Stimulated activated CD4-positive, alpha-beta T cell treated with anti-CD3 and anti-CD28 coated beads, Interleukin-1b, Interleukin-23, amount 100 ng/mL, for 1 hour (primary cell): ENCODE results near the gene PROS1.
"Not testable (repeated sequence)": the region's sequence is repeated elsewhere in the genome, so short reads cannot be mapped to it uniquely, and the experiment has no call there.

ENCODE experiments used
- DNase-seq, 2 donors: peaks; one replicate each; pipeline ENCODE4 v3.0.0-alpha.2; 2020; ENCODE audit warnings: low read depth in 2 of 2

Gene PROS1

DNA sequence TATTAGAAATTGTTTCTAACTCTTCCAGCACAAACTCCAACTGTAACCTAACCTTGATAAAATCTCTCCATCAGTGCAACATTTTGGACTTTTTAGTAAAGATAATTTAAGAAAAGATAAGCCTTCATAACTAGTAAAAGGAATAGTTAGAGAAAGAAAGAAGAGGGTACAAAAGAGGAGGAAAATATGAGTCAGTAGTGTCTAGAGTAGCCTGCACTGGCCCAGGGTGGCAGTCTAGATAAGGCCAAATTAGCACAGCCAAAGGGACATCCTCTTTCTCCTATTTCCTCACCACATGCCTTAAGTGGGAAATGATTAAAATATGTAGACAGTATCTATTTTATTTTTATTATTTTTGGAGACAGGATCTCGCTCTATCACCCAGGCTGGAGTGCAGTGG is 3.7 kb downstream of the PROS1 start:
- DNase-seq, result no peak

DNA sequence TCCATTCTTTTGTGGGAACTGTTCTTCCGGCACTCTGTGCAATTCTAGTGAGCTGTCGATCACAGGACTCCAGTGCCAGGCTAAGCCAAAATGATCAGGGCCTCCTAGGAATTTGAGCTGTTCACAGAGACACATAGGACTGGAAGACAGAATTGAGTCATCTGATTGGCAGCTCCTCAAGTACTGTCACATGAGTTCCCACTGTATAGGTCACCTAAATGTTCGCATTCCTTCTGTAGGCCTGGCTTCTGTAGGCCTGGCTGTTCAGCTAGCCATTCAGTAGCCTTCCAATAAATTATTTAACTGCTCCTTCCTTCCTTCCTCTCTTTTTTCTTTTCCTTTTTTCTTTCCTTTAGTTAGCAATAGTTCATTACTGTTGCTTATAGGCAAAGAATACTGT is 4.3 kb downstream of the PROS1 start:
- no peak for DNase-seq

DNA sequence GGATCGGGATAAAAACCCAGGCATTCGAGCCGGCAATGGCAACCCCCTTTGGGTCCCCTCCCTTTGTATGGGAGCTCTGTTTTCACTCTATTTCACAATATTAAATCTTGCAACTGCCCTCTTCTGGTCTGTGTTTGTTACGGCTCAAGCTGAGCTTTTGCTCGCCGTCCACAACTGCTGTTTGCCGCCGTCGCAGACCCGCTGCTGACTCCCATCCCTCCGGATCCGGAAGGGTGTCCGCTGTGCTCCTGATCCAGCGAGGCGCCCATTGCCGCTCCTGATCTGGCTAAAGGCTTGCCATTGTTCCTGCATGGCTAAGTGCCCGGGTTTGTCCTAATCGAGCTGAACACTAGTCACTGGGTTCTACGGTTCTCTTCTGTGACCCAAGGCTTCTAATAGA is 8.6 kb downstream of the PROS1 start:
- DNase-seq, result not testable (repeated sequence)

DNA sequence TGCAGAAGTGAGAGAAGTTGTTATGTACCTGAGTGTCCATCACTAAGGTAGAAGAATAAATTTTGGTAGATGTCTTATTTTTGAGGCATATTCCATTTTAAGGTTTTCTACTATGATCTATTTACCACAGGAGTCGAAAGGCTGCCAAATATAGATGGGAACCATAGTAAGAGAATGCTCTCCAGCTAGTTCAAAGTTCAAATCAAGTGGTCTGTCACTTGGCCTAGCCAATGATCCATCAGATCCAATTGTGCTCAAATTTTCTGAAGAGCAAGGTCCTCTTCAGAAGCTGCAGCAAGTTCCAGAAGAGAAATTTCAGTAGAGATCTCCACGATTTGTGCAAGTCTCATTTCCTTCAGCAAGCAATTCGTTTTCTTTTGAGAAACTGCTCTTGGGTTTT is 10.9 kb downstream of the PROS1 start:
- DNase-seq, result no peak

DNA sequence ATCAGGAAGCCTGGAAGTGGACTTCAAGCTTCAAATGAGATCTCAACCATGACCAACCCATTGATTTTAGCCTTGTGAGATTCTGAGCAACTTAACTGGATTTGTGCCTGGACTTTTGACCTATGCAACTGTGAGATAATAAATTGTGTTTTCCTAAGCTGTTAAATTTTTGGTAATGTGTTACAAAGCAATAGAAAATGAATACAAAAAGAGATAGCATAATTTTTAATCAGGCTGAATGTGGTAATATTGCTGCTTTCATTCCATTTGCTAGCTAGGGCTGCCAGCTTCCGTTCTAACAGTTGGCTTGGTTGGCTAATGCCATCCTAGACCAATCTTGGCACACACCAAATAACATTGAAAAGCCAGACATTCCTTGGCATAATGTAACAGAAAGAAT is 12.2 kb downstream of the PROS1 start:
- DNase-seq, result no peak

DNA sequence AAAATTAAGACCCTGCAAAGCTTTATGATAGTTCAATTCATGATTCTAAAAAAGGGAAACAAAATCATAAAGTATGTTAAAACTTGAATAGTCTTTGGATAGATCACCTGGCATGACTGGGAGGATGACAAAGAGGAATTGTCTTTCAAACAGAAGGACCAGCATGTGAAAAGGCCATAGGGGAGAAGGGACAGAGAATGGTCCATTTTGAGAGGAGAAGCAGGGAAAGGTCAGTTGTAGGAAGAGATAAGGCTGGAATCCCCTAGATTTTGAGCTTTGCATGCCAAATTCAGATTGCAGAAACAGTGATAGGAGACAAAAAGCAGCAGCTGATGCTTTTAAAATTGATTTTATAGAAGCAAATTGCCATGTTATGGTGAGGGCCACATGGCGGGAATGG is 12.7 kb downstream of the PROS1 start:
- no peak for DNase-seq

DNA sequence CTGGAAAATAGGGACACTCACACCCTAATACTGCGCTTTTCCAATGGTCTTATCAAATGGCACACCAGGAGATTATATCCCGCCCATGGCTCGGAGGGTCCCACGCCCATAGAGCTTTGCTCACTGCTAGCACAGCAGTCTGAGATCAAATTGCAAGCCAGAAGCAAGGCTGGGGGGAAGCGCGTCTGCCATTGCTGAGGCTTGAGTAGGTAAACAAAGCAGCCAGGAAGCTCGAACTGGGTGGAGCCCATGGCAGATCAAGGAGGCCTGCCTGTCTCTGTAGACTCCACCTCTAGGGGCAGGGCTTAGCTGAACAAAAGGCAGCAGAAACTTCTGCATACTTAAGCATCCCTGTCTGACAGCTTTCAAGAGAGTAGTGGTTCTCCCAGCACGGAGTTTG is 23.7 kb downstream of the PROS1 start:
- DNase-seq, result not testable (repeated sequence)

DNA sequence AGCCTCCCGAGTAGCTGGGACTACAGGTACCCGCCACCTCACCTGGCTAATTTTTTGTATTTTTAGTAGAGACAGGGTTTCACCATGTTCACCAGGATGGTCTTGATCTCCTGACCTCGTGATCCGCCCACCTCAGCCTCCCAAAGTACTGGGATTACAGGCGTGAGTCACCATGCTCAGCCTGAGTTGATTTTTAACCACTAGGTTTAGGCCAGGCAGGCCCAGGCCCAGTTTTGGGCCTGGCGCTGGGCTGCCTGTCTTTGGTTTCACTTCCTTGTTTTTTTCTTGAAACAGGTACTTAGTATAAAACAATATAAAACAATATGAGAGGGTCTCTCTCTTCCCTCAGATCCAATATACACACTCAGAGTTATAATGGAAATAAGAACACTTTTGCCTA is 36.2 kb downstream of the PROS1 start:
- not testable (repeated sequence) for DNase-seq

DNA sequence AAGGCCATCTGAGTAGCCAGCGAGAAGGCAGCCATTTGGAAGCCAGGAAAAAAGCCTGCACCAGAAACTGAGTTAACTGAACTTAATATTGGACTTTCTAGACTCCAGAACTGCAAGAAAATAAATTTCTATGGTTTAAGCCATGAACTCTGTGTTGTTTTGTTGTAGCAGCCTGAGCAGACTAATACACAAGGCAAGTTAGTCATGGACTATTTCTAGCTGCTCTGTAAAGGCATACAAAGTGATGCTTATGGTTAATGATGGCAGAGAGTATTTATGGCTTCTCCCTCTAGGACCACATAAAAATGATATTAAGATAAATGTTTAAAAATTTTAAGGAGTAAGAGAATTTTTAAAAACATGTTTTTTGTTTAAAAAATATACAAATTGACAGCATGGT is 37.1 kb downstream of the PROS1 start:
- DNase-seq, result no peak

DNA sequence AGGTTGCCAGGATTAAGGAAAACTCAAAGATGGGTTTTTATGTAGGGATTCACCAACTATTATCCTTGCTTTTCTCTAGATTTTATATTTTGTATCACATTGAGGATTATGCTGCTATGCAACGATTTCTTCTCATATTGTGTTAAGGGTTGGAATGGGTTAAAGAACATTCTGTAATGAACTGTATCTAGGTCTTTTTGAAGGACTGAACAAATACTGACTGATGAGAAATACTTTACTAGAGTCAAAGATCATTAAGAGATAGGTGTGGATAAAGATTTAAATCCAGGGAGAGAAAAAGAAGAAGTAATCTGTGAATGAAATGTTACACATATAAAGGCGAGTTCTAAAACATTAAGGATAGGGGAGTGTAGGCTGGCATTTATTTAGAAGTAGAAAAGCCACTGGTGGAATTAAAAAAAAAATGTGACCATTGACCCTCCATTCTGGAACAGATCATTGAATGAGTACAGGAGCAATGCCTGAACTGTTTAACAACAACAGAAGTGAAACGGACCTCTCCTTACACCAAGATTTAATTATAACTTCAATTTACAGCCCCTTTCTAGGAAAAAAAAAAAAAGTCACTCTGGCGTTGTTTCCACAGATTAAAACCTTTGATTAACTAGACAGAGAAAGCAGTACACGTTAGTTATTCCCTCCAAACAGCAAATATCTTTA is 39.2 kb downstream of the PROS1 start:
- DNase-seq, result no peak

DNA sequence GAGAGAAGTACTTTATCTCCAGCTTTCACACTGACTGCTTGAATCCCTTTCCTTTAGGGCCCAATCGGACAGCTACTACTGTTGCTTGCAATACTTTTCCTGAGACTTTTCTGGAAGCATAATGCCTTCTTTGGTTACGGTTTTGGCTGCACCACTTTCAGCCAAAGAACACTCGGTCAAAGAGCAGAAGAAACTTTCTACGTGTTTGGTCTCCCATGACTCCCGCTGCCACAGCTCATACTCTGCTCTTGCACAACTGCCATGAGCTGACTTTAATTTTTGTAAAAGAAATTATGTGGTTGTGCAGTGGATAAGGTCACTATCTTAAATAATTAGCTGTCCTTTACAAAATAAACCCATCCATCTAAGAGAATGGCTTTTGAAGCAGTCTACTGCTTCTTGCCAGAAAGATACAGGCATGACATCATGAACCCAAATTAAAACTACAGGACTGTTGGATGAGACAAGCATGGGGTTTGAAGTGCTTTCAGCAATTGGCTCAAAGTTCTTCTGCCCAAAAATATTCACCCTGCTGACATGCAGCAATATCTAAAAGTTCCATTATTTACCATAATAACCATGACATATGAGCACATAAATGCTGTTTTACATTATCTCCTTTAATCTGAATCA is 42.0 kb downstream of the PROS1 start:
- no peak for DNase-seq

DNA sequence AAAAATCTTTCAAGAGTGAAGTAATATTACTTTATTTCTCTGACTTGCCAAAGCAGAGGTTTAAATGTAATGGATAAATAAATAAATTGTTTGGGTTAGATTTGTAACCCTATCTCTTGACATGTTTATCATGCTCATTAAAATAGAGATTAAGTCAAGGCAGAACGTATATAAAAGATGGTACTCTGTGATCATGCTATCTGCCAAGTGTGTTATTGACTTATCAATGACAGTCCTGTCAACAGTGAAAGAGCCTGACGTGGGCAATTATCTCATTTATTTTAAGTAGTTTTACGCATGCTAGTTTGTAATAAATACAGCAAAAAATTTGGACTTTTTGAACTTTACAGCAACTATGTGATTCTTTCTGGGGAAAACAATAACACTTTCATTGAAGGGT is 43.7 kb downstream of the PROS1 start:
- DNase-seq, result no peak

DNA sequence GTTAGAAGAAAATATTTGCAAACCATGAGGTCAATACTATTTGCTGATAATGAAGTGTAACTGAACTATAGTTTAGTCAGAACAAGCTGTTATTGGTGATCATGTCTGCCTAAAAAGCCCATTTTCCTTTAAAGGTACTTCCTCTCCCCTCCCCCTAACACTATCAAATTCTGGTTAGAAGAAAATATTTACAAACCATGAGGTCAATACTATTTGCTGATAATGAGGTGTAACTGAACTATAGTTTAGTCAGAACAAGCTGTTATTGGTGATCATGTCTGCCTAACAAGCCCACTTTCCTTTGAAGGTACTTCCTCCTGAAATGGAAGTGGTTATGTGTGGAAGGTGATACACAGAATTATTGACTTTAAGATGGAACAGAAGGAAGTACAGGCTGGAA is 46.9 kb downstream of the PROS1 start:
- no peak for DNase-seq

DNA sequence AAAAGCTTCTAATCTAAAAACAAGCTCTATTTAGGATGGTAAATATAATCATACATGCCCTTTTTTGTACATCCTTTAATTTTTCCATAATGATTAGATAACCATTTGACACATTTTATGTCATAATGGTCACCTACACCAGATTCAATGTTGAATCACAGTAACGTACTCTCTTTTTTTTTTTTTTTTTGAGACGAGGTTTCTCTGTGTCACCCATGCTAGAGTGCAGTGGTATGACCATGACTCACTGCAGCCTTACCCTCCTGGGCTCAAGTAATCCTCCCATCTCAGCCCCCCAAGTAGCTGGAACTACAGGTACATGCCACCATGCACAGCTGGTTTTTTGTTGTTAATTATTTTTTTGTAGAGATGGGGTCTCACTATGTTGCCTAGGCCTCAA is 49.2 kb downstream of the PROS1 start:
- no peak for DNase-seq

DNA sequence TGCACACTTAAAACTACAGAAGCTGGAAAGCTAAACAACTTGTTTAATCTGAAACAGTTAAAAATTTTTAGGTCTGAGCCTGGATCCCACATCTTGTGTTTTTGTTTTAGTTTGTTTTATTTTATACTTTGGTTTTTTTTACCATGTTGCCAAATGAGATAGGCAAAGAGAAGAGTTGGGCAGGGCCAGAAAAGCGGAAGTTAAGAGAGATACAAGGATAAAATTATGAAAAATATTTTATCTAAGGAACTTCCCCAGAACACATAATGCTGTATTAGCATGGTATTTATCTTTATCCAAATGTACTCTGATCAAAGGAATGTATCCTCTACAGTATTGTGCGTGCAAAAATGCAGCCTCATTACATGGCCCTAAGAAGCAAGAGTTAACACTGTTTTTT is 50.7 kb downstream of the PROS1 start:
- DNase-seq, result no peak

DNA sequence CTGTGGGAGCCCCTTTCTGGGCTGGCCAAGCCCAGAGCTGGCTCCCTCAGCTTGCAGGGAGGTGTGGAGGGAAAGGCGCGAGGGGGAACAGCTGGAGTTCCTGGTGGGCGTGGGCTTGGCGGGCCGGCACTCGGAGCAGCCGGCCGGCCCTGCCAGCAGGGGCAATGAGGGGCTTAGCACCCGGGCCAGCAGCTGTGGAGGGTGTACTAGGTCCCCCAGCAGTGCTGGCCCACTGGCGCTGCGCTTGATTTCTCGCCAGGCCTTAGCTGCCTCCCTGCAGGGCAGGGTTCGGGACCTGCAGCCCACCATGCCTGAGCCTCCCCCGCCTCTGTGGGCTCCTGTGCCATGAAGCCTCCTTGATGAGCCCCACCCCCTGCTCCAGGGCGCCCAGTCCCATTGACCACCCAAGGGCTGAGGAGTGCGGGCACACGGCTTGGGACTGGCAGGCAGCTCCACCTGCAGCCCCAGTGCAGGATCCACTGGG is 56.1 kb downstream of the PROS1 start:
- DNase-seq, result not testable (repeated sequence)

DNA sequence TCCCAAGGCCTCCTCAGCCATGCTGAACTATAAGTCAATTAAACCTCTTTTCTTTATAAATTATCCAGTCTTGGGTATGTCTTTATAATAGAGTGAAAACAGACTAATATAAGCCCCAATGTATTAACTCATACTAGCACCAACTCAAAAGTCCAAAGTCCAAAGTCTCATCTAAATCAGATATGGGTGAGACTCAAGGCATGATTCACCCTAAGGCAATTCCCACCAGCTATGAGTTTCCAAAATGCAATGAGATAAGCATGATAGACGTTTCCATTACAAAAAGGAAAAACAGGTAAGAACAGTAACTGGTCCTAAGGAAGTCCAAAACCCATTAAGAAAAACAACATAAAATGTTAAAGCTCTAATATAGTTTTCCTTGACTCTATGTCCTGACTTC is 60.1 kb downstream of the PROS1 start:
- not testable (repeated sequence) for DNase-seq

DNA sequence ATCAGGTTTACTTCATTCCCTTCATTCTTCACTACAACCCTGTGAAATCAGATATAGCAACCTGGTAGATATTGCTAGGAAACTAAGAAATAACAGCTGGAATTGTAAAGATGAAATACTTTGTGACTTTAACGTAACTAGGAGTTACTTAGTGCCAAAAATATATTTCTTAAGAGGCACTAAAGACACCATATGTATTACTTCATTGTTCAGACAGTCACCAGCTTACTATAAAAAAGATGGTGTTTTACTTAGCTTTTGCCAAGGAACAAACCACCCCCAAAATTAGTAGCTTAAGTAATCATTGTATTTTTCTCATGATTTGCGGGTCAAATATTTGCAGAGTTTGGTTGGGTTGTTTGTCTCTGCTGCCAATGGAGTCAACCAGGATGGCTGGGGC is 62.5 kb downstream of the PROS1 start:
- DNase-seq, result no peak

DNA sequence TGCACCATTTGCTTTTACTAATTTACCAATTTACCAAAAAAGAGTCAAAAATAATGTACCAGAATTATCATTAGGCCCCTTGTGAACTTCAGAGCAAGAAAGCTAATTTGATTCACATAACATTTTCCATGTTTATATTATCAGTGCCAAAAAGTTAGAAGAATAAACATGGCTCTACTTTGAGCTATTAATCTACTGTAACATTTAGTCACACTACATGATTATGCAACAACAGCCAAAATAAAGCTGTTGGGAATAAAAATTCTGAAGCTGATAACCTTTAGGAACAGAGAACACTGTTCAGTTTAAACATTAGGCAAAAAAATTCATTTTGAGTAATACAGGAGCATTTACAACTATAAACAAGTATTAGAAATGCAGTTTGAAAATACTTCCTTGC is 63.6 kb downstream of the PROS1 start:
- DNase-seq, result no peak

DNA sequence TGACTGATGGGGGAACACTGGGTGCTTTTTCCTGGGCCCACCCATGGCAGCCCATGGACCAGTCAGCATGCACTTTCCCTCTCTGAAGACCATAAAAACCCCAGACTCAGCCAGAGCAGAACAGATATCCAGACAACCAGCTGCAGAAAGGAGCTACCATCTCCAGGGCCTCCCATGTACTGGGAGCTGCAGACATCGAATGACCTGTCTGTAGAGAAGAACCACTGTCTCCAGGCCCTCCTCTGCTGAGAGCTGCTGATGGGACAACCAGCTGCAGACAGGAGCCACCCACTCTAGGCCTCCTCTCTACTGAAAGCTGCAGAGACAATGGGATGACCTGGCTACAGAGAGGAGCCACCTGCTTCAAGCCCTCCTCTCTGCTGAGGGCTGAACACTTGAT is 66.6 kb downstream of the PROS1 start:
- no peak for DNase-seq

DNA sequence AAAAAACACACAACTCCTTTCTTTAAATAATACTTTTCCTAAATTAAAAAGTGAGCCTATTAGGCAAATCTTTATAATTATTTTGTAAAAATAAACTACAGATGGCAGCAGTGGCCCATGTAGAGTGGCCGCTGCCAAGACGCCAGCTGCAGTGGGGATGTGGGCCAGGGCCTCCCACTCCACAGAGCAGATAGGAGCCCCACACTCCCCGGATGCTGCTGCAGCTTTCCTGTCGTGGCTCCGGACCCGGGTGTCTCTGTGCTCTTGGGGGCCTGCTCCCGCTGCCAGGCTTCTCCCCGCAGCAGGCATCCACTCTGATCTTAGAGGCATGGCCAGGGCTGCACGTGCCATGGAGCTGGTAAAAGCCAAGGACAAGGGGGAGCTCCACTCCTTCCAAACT is 67.5 kb downstream of the PROS1 start:
- no peak for DNase-seq

DNA sequence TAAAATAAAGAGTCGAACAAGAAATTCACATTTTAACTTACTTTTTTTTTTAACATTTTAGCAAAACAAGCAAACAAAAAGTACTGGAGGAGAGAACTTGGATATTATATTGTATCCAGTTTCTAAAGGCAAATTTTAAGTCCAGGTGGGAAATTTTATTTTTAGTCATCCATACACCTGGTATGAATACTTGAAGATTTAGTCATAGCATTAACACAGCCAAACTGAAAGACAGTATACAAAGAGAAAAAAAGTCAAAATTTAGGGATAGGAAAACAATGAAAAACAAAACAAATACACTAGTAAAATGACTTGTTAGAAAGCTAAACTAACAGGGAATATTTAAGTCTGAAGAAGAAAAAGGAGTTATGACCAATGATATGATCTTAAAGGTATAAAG is 69.1 kb downstream of the PROS1 start:
- no peak for DNase-seq

DNA sequence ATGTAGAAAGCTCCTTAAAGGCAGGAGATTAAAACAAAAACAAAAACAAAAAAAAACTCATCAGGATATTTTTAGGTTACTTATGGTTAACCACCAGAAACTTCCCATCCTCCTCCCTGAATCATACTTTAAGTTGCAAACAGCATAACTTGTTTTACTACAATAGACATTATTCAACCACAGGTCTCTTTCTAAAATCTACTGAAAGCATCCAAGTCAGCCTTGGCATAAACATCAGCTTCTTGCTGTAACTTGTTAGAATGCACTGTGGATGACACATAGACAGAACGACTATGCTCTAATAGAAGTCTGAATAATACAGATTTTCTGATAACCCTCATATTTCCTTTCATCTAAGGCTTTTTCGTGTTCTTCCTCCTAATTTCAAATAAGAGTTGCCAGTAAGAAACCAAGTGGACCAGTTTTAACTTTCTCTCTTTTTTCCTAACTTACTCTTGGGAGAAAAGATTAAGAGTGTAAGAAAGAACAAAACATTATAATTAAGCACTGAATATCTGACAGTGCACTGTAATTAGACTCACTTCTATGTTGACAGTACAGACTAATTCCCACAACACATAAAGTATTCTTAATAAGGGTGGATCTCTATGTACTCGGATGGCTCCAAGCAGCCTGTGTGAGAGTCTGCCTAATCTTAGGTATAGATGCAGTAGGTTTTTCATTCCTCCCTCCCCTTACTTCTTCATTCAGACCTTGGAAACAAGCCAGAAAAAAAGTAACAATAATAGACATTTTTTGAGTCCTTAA is 95.3 kb downstream of the PROS1 start:
- DNase-seq, result not testable (repeated sequence)
